ENCODE measurements around the gene COX10.
A peak's percentile ranks its signal among the peaks of the same experiment; 100 is the strongest.

COX10 gene

DNA sequence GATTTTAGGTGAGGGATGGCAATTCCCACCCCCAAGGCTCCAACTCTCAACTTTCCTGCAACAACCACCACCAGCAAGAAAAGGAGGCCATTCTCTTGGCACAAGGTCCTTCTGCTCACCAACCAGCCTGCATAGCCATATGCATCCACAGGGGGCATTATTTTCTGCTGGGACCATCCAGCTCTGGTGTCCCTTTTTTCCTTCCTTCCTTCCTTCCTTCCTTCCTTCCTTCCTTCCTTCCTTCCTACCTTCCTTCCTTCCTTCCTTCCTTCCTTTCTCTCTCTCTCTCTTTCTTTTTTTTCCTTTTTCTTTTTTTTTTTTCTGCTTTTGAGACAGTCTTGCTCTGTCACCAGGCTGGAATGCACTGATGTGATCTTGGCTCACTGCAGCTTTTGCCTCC lies 21.1 kb upstream of the COX10 start:
- Histone ChIP-seq H3K27ac (ENCODE audit: low read depth, low read length) (no peak overlapping the region), H3K4ac (ENCODE audit: low read depth, low read length) (no peak overlapping the region), H3K79me1 (ENCODE audit: low read length) (peaks cover 3% of the 10 kb centered on the region), H3K79me2 (ENCODE audit: control insufficient read depth, insufficient read depth, low read length) (no peaks in the 10 kb centered on the region), H3K56ac (ENCODE audit: low read length) (no peak overlapping the region), H2BK120ac (ENCODE audit: low read depth, low read length) (no peak overlapping the region), H4K5ac (ENCODE audit: low read length) (no peak overlapping the region), H3K4me2 (ENCODE audit: low read length) (no peak overlapping the region), H3K18ac (ENCODE audit: low read length) (no peak overlapping the region), H2BK5ac (ENCODE audit: low read length) (no peak overlapping the region), H2BK15ac (replicated peaks; ENCODE audit: low read depth) (no peak overlapping the region), H4K8ac (ENCODE audit: low read depth, low read length) (no peak overlapping the region), H3K23ac (ENCODE audit: low read length) (no peak overlapping the region), H3K36me3 (ENCODE audit: control insufficient read depth, insufficient read depth, low read length) (no peaks in the 10 kb centered on the region), H2AK5ac (ENCODE audit: low read length) (no peak overlapping the region), H3K4me1 (ENCODE audit: control insufficient read depth, low read depth, low read length) (no peaks in the 10 kb centered on the region), H3K4me3 (ENCODE audit: low read length) (no peak overlapping the region), H3K9ac (ENCODE audit: low read length) (no peak overlapping the region), H3K27me3 (ENCODE audit: insufficient read depth, low read length, poor library complexity) (no peaks in the 10 kb centered on the region)
- DNase-seq, result peak; percentile 32

DNA sequence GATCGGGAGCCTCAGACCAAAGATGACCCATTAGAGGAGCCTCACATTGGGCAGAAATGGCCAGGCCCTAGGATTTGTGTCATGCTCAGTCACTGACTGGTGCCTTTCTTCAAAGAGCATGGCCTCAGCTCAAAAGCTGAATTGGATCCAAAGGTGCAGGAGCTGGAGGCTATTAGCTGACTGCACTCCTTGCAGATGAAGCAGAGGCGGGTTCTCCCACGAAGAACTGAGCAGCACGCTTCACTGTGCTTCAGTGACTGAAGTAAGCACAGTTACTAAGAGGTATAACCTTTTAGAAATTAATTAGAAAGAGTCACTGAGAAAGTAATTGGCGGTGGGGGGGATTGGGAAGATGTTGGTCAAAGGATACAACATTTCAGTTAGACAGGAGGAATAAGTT lies 18.7 kb upstream of the COX10 start:
- Histone ChIP-seq H3K27ac (ENCODE audit: low read depth, low read length) (no peak overlapping the region), H2BK120ac (ENCODE audit: low read depth, low read length) (no peak overlapping the region), H3K4me2 (ENCODE audit: low read length) (no peak overlapping the region), H3K56ac (ENCODE audit: low read length) (no peak overlapping the region), H2AK5ac (ENCODE audit: low read length) (no peak overlapping the region), H3K4me1 (ENCODE audit: control insufficient read depth, low read depth, low read length) (no peaks in the 10 kb centered on the region), H3K4me3 (ENCODE audit: low read length) (no peak overlapping the region), H3K9ac (ENCODE audit: low read length) (no peak overlapping the region), H3K36me3 (ENCODE audit: control insufficient read depth, insufficient read depth, low read length) (no peaks in the 10 kb centered on the region), H3K27me3 (ENCODE audit: insufficient read depth, low read length, poor library complexity) (no peaks in the 10 kb centered on the region), H3K23ac (ENCODE audit: low read length) (no peak overlapping the region), H3K79me1 (ENCODE audit: low read length) (peaks cover 3% of the 10 kb centered on the region), H4K8ac (ENCODE audit: low read depth, low read length) (no peak overlapping the region), H3K18ac (ENCODE audit: low read length) (no peak overlapping the region), H3K79me2 (ENCODE audit: control insufficient read depth, insufficient read depth, low read length) (no peaks in the 10 kb centered on the region), H4K5ac (ENCODE audit: low read length) (no peak overlapping the region), H2BK15ac (replicated peaks; ENCODE audit: low read depth) (no peak overlapping the region), H2BK5ac (ENCODE audit: low read length) (no peak overlapping the region), H3K4ac (ENCODE audit: low read depth, low read length) (no peak overlapping the region)
- DNase-seq, result no peak
- WGBS (ENCODE audit: extremely low coverage, insufficient coverage, low lambda C conversion rate), result no CpG with 5 or more reads among the region's 5 CpGs

DNA sequence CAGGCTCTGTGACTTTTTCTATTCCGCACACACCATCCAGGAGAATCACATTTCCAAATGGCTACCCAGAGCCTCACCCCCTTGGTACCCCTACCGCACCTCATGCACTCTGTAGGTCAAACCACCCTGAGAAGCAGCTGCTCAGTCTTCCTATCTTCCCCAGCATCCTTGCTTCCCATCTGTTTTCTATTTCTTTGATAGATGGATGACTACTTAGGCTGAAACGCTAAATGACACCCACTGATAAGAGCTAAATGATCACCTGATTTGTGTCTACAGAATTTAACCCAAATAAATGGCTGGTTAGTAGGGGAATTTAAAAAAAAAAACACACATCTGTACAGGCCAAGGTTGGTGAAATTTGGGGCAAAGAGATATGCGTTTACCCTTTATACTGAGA lies 17.6 kb upstream of the COX10 start:
- H2BK120ac ChIP-seq (ENCODE audit: low read depth, low read length), result no peak overlapping the region
- no peak overlapping the region for H3K9ac ChIP-seq (ENCODE audit: low read length)
- no peaks in the 10 kb centered on the region for H3K36me3 ChIP-seq (ENCODE audit: control insufficient read depth, insufficient read depth, low read length)
- H3K27ac ChIP-seq (ENCODE audit: low read depth, low read length), result no peak overlapping the region
- no peak overlapping the region for H3K4me3 ChIP-seq (ENCODE audit: low read length)
- no peak overlapping the region for H4K8ac ChIP-seq (ENCODE audit: low read depth, low read length)
- H3K4me2 ChIP-seq (ENCODE audit: low read length), result no peak overlapping the region
- DNase-seq, result no peak
- H3K23ac ChIP-seq (ENCODE audit: low read length), result no peak overlapping the region
- no peaks in the 10 kb centered on the region for H3K27me3 ChIP-seq (ENCODE audit: insufficient read depth, low read length, poor library complexity)
- H3K18ac ChIP-seq (ENCODE audit: low read length), result no peak overlapping the region
- H3K79me1 ChIP-seq (ENCODE audit: low read length), result peaks cover under 1% of the 10 kb centered on the region
- no peak overlapping the region for H3K56ac ChIP-seq (ENCODE audit: low read length)
- H3K4me1 ChIP-seq (ENCODE audit: control insufficient read depth, low read depth, low read length), result no peaks in the 10 kb centered on the region
- no peak overlapping the region for H3K4ac ChIP-seq (ENCODE audit: low read depth, low read length)
- H2AK5ac ChIP-seq (ENCODE audit: low read length), result no peak overlapping the region
- no peak overlapping the region for H4K5ac ChIP-seq (ENCODE audit: low read length)
- no peak overlapping the region for H2BK5ac ChIP-seq (ENCODE audit: low read length)
- H3K79me2 ChIP-seq (ENCODE audit: control insufficient read depth, insufficient read depth, low read length), result no peaks in the 10 kb centered on the region
- no peak overlapping the region for H2BK15ac ChIP-seq (replicated peaks; ENCODE audit: low read depth)
- no CpG with 5 or more reads among the region's 4 CpGs for WGBS (ENCODE audit: extremely low coverage, insufficient coverage, low lambda C conversion rate)

DNA sequence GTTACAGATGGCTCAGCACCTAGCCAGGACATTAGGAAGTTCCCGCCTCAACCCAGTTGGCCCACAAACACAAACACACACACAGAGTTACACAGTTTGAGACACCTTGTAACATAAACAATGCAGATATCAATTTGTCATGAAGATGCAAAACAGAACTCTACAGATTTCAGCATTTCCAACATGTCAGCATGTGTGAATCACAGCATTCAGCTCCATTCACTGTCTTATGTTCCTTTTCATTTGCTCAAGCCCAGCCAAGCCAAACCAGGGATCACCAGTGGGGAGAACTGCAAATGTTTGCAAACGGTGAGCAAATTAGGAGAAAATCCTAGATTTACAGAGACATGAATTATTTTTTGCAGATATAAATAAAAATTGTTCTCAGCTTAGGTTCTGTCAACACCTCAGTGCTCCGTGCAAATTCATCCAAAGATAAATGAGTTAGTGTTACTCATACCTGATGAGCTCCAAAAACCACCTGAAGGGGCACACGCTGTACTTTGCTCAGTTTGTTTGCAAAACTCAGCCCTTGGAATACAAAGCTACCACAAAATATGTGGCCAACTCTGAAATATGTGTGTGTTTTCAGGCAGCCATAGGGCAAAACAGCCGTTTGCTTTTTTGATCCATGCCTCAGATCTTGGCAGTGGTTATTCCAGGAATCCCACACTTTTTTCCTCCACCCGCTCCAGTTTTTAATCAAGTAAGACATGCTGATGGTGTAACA lies 16.3 kb upstream of the COX10 start:
- no peaks in the 10 kb centered on the region for H3K79me1 ChIP-seq (ENCODE audit: low read length)
- no peaks in the 10 kb centered on the region for H3K36me3 ChIP-seq (ENCODE audit: control insufficient read depth, insufficient read depth, low read length)
- H2AK5ac ChIP-seq (ENCODE audit: low read length), result no peak overlapping the region
- no peak overlapping the region for H3K23ac ChIP-seq (ENCODE audit: low read length)
- no peak overlapping the region for H4K5ac ChIP-seq (ENCODE audit: low read length)
- H3K4ac ChIP-seq (ENCODE audit: low read depth, low read length), result no peak overlapping the region
- H3K79me2 ChIP-seq (ENCODE audit: control insufficient read depth, insufficient read depth, low read length), result no peaks in the 10 kb centered on the region
- no peak overlapping the region for H2BK5ac ChIP-seq (ENCODE audit: low read length)
- no CpG with 5 or more reads among the region's 6 CpGs for WGBS (ENCODE audit: extremely low coverage, insufficient coverage, low lambda C conversion rate)
- H3K4me1 ChIP-seq (ENCODE audit: control insufficient read depth, low read depth, low read length), result no peaks in the 10 kb centered on the region
- H3K4me2 ChIP-seq (ENCODE audit: low read length), result no peak overlapping the region
- H3K27me3 ChIP-seq (ENCODE audit: insufficient read depth, low read length, poor library complexity), result no peaks in the 10 kb centered on the region
- no peak overlapping the region for H3K4me3 ChIP-seq (ENCODE audit: low read length)
- H3K27ac ChIP-seq (ENCODE audit: low read depth, low read length), result no peak overlapping the region
- H2BK15ac ChIP-seq (replicated peaks; ENCODE audit: low read depth), result no peak overlapping the region
- no peak overlapping the region for H3K9ac ChIP-seq (ENCODE audit: low read length)
- no peak for DNase-seq
- H3K18ac ChIP-seq (ENCODE audit: low read length), result no peak overlapping the region
- H2BK120ac ChIP-seq (ENCODE audit: low read depth, low read length), result no peak overlapping the region
- no peak overlapping the region for H3K56ac ChIP-seq (ENCODE audit: low read length)
- no peak overlapping the region for H4K8ac ChIP-seq (ENCODE audit: low read depth, low read length)

DNA sequence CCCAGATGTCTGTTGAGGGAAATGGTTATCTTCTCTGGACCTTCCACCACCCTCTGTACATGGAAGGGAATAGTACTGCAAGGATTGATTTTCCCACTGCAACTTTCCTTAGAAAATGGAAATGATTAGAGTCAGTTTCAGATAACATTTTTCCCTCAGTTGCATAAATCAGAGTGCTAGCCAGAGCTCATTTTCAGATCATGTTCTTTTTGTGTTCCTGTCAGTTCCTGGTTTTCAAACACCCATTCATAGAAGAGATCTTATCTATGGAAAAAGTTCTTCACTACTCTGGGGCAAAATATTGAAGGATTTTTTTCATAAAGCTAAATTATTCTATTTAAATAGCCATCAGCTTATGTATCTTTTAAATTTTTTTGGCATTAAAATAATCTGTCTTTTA lies 11.7 kb upstream of the COX10 start:
- Histone ChIP-seq H3K4ac (ENCODE audit: low read depth, low read length) (no peak overlapping the region), H3K27me3 (ENCODE audit: insufficient read depth, low read length, poor library complexity) (no peaks in the 10 kb centered on the region), H2AK5ac (ENCODE audit: low read length) (no peak overlapping the region), H3K27ac (ENCODE audit: low read depth, low read length) (no peak overlapping the region), H3K18ac (ENCODE audit: low read length) (no peak overlapping the region), H3K4me1 (ENCODE audit: control insufficient read depth, low read depth, low read length) (no peaks in the 10 kb centered on the region), H2BK5ac (ENCODE audit: low read length) (no peak overlapping the region), H3K9ac (ENCODE audit: low read length) (no peak overlapping the region), H3K23ac (ENCODE audit: low read length) (no peak overlapping the region), H2BK120ac (ENCODE audit: low read depth, low read length) (no peak overlapping the region), H3K79me2 (ENCODE audit: control insufficient read depth, insufficient read depth, low read length) (peaks cover 3% of the 10 kb centered on the region), H2BK15ac (replicated peaks; ENCODE audit: low read depth) (no peak overlapping the region), H3K4me2 (ENCODE audit: low read length) (no peak overlapping the region), H3K4me3 (ENCODE audit: low read length) (no peak overlapping the region), H4K5ac (ENCODE audit: low read length) (no peak overlapping the region), H3K36me3 (ENCODE audit: control insufficient read depth, insufficient read depth, low read length) (no peaks in the 10 kb centered on the region), H3K79me1 (ENCODE audit: low read length) (peaks cover 3% of the 10 kb centered on the region), H3K56ac (ENCODE audit: low read length) (no peak overlapping the region), H4K8ac (ENCODE audit: low read depth, low read length) (no peak overlapping the region)
- no peak for DNase-seq

DNA sequence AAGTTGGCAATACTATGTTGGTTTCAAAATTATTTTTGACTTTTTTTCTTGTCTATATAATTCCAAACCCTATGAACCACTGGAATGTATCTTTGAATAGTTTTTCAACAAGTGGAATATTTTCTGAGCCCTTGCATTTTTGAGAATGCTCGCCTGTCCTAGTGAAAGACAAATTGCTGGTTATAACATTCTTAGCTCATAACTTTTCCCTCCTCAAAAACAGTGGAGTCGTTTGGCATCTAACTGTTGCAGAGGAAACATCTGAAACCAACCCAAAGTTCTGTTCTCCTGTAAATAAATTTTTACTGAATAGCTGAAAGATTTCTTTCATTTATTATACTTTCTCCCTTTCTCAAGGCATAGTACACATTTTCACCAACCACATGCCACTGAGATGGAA lies 11.3 kb upstream of the COX10 start:
- no peak overlapping the region for H3K4me2 ChIP-seq (ENCODE audit: low read length)
- no peaks in the 10 kb centered on the region for H3K4me1 ChIP-seq (ENCODE audit: control insufficient read depth, low read depth, low read length)
- no peak overlapping the region for H3K4me3 ChIP-seq (ENCODE audit: low read length)
- H3K79me1 ChIP-seq (ENCODE audit: low read length), result peaks cover 3% of the 10 kb centered on the region
- H2BK15ac ChIP-seq (replicated peaks; ENCODE audit: low read depth), result no peak overlapping the region
- H3K23ac ChIP-seq (ENCODE audit: low read length), result no peak overlapping the region
- H3K18ac ChIP-seq (ENCODE audit: low read length), result no peak overlapping the region
- H4K5ac ChIP-seq (ENCODE audit: low read length), result no peak overlapping the region
- no peak overlapping the region for H3K4ac ChIP-seq (ENCODE audit: low read depth, low read length)
- H3K27me3 ChIP-seq (ENCODE audit: insufficient read depth, low read length, poor library complexity), result no peaks in the 10 kb centered on the region
- no peak overlapping the region for H3K56ac ChIP-seq (ENCODE audit: low read length)
- H3K79me2 ChIP-seq (ENCODE audit: control insufficient read depth, insufficient read depth, low read length), result peaks cover 3% of the 10 kb centered on the region
- no peak overlapping the region for H2BK120ac ChIP-seq (ENCODE audit: low read depth, low read length)
- no peaks in the 10 kb centered on the region for H3K36me3 ChIP-seq (ENCODE audit: control insufficient read depth, insufficient read depth, low read length)
- no peak for DNase-seq
- H2AK5ac ChIP-seq (ENCODE audit: low read length), result no peak overlapping the region
- no peak overlapping the region for H4K8ac ChIP-seq (ENCODE audit: low read depth, low read length)
- H2BK5ac ChIP-seq (ENCODE audit: low read length), result no peak overlapping the region
- no peak overlapping the region for H3K9ac ChIP-seq (ENCODE audit: low read length)
- WGBS (ENCODE audit: extremely low coverage, insufficient coverage, low lambda C conversion rate), result no CpG with 5 or more reads among the region's 2 CpGs
- H3K27ac ChIP-seq (ENCODE audit: low read depth, low read length), result no peak overlapping the region
